ENCODE results near the gene UBE3B. TPM values are rescaled to one million over a fixed set of nuclear protein-coding genes. Genes with fewer than 3 reads are reported as not detected.

UBE3B gene
- total RNA-seq, 4 donors from 2014 or later: 53.2 to 94.1 (median 61.6) TPM

DNA sequence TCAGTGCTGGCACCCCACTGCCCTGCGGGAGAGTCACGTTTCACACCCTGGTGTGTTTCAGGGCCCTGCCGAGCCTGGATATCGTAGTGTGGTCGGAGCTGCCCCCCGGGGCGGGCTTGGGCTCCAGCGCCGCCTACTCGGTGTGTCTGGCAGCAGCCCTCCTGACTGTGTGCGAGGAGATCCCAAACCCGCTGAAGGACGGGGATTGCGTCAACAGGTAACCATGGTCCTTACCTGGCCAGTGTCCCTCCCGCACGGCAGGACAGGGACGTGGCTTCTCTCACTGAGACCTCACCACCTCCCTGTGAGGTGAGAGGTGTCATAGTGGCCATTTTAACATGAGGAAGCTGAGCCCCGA, 103.9 kb downstream of the UBE3B start:
- no peaks in the 10 kb centered on the region for H3K27me3 ChIP-seq
- H3K36me3 ChIP-seq: peaks cover 70% of the 10 kb centered on the region
- H3K4me3 ChIP-seq: no peak overlapping the region
- 94% methylated on average over 9 of the region's 18 CpGs for WGBS
- H3K27ac ChIP-seq: no peak overlapping the region
- no peaks in the 10 kb centered on the region for H3K9me3 ChIP-seq
- no peak for DNase-seq (ENCODE audit: low spot score in 2 of 2)
- H3K4me1 ChIP-seq: no peaks in the 10 kb centered on the region
- no peak for TF ChIP-seq EP300 (IDR thresholded peaks at IDR 0.05)
- no peak for TF ChIP-seq POLR2A (IDR thresholded peaks at IDR 0.05)
- TF ChIP-seq, protein P1, sequence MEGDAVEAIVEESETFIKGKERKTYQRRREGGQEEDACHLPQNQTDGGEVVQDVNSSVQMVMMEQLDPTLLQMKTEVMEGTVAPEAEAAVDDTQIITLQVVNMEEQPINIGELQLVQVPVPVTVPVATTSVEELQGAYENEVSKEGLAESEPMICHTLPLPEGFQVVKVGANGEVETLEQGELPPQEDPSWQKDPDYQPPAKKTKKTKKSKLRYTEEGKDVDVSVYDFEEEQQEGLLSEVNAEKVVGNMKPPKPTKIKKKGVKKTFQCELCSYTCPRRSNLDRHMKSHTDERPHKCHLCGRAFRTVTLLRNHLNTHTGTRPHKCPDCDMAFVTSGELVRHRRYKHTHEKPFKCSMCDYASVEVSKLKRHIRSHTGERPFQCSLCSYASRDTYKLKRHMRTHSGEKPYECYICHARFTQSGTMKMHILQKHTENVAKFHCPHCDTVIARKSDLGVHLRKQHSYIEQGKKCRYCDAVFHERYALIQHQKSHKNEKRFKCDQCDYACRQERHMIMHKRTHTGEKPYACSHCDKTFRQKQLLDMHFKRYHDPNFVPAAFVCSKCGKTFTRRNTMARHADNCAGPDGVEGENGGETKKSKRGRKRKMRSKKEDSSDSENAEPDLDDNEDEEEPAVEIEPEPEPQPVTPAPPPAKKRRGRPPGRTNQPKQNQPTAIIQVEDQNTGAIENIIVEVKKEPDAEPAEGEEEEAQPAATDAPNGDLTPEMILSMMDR (IDR thresholded peaks at IDR 0.05): no peak
- no peak for TF ChIP-seq POLR2AphosphoS5 (IDR thresholded peaks at IDR 0.05)

DNA sequence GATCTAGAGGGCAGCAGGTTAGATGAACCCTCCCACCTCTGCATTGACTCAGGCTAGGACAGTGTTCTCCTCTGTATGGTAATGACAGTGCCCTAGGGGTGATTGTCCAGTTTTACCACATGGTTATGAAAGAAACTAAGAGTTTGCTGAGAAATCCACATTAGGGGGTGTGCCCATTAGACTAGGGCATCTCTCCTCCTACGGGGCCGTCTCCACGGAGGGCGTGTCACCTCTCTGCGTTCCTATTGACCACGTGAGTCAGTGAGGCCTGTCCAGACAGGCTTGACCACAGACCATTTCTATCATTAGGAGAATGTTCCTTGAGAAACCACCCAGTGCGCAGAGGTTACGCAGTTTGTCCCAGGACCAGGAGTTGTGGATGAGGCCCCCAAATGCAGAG, 104.4 kb downstream of the UBE3B start:
- Histone ChIP-seq H3K9me3 (no peaks in the 10 kb centered on the region), H3K27ac (no peak overlapping the region)
- 58% methylated on average over 8 of the region's 8 CpGs for WGBS

DNA sequence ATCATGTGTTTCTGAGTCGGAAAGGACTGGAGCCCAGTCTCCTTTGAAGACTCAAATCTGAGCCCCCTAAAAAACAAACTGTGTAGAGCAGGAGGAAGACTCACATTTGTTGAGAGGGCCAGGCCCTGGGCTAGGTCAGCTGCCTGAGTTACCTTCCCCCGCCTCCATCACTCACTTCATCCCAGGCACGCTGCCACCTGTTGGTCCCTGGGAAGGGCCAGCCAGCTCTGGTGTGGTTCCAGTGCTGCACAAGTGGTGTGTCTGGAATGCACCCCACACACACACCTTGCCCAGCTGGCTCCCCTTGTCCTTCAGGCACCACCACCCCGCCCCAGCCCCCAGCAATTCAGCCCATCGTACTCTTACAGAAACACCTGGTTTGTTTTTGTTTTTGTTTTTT, 105.2 kb downstream of the UBE3B start:
- Histone ChIP-seq H3K27ac (no peak overlapping the region), H3K36me3 (peaks cover 73% of the 10 kb centered on the region), H3K4me1 (no peaks in the 10 kb centered on the region), H3K27me3 (no peaks in the 10 kb centered on the region), H3K9me3 (no peaks in the 10 kb centered on the region), H3K4me3 (no peak overlapping the region)
- no peak for DNase-seq (ENCODE audit: low spot score in 2 of 2)
- WGBS: 87% methylated on average over 5 of the region's 5 CpGs
- TF ChIP-seq POLR2AphosphoS5 (IDR thresholded peaks at IDR 0.05) (no peak), POLR2A (IDR thresholded peaks at IDR 0.05) (no peak)
- TF ChIP-seq, protein P1 (IDR thresholded peaks at IDR 0.05): no peak

More for the DNA sequence above, 104.4 kb downstream of the UBE3B start:
- Histone ChIP-seq H3K27me3 (no peaks in the 10 kb centered on the region), H3K36me3 (peaks cover 74% of the 10 kb centered on the region), H3K4me1 (no peaks in the 10 kb centered on the region), H3K4me3 (no peak overlapping the region)
- DNase-seq (ENCODE audit: low spot score in 2 of 2): no peak
- TF ChIP-seq POLR2AphosphoS5 (IDR thresholded peaks at IDR 0.05) (no peak), POLR2A (IDR thresholded peaks at IDR 0.05) (no peak), EP300 (IDR thresholded peaks at IDR 0.05) (no peak)
- TF ChIP-seq, protein P1 (IDR thresholded peaks at IDR 0.05): no peak

- 100% methylated on average over 2 of the region's 2 CpGs for WGBS
These were observed 106.3 kb downstream of the UBE3B start for GRCh38 chr12:109583733-109584132.

More at GRCh38 chr12:109583733-109584132, 106.3 kb downstream of the UBE3B start:
- no peak overlapping the region for H3K4me3 ChIP-seq
- H3K27ac ChIP-seq: no peak overlapping the region
- DNase-seq (ENCODE audit: low spot score in 2 of 2): no peak
- H3K27me3 ChIP-seq: no peaks in the 10 kb centered on the region
- H3K4me1 ChIP-seq: no peaks in the 10 kb centered on the region
- TF ChIP-seq POLR2A (IDR thresholded peaks at IDR 0.05) (no peak), POLR2AphosphoS5 (IDR thresholded peaks at IDR 0.05) (no peak), EP300 (IDR thresholded peaks at IDR 0.05) (no peak)
- TF ChIP-seq, protein P1 (IDR thresholded peaks at IDR 0.05): no peak
- H3K9me3 ChIP-seq: no peaks in the 10 kb centered on the region
- peaks cover 73% of the 10 kb centered on the region for H3K36me3 ChIP-seq

Other genes with a start within 250 kb of the UBE3B start
- gene FOXN4, start 168.3 kb upstream of the UBE3B start, total RNA-seq: not detected
- under 1 TPM in 1 of 4 donors, not detected in 3; 0.38 TPM for gene MYO1H, start 129.7 kb upstream of the UBE3B start, total RNA-seq
- 10 to 100 TPM; 34.7 to 56.3 (median 41.7) TPM for gene KCTD10, start 334 bp upstream of the UBE3B start, total RNA-seq
- gene MMAB, start 95.9 kb downstream of the UBE3B start, total RNA-seq: 10 to 100 TPM; 17.1 to 37.2 (median 24.5) TPM
- gene MVK, start 96.2 kb downstream of the UBE3B start, total RNA-seq: 10 to 100 TPM; 30.1 to 62.1 (median 37.2) TPM
- gene FAM222A, start 236.2 kb downstream of the UBE3B start, total RNA-seq: 1 to 10 TPM; 3.9 to 8.5 (median 6.6) TPM